SU-DHL-6 (cell line): Measurements from ENCODE around the gene DUOX2.

ENCODE experiments used
- CTCF ChIP-seq: fragments of 200-600 bp; sonication (generic); IDR thresholded peaks from one replicate; pipeline ENCODE4 v1.5.1; 2017; ENCODE audit warnings: antibody characterized with exemption, mild to moderate bottlenecking, low read length, moderate library complexity; ENCODE audit not compliant: insufficient read depth, poor library complexity, severe bottlenecking
- EZH2phosphoT487 ChIP-seq: fragments of 200-600 bp; sonication (generic), shearing (Covaris generic); conservative IDR thresholded peaks from 2 replicates; pipeline ENCODE4 v1.6.1; 2018; ENCODE audit warnings: mild to moderate bottlenecking, antibody characterized with exemption, low read length, moderate library complexity, mixed read lengths

GRCh38 chr15:45143946-45144345 lies 30.0 kb upstream of the DUOX2 start:
- TF ChIP-seq CTCF, result no peak
- no peak for TF ChIP-seq EZH2phosphoT487
